IPS-20b (cell line): Measurements from ENCODE around the gene KCTD15.
A peak's percentile ranks its signal among the peaks of the same experiment; 100 is the strongest.

Experiments
- H3K27ac ChIP-seq: one replicate; pipeline ENCODE4 v1.5.1; 2013; ENCODE audit warnings: low read length
- H3K27me3 ChIP-seq: 2 replicates; pipeline ENCODE4 v1.6.1; 2013; ENCODE audit warnings: mild to moderate bottlenecking, low read length, inconsistent platforms; ENCODE audit not compliant: insufficient read depth
- H3K36me3 ChIP-seq: 2 replicates; pipeline ENCODE4 v1.6.1; 2013; ENCODE audit warnings: low read depth, mild to moderate bottlenecking, inconsistent platforms, low read length, moderate library complexity; ENCODE audit not compliant: insufficient read depth
- H3K4me1 ChIP-seq: 2 replicates; pipeline ENCODE4 v1.6.1; 2013; ENCODE audit warnings: mild to moderate bottlenecking, control low read depth, inconsistent platforms, low read length, moderate library complexity; ENCODE audit not compliant: insufficient read depth
- H3K4me3 ChIP-seq: 2 replicates; pipeline ENCODE4 v1.5.1; 2013; ENCODE audit warnings: mild to moderate bottlenecking, low read length, inconsistent platforms
- H3K9ac ChIP-seq: 2 replicates; pipeline ENCODE4 v1.6.1; 2013; ENCODE audit warnings: low read depth, mild to moderate bottlenecking, inconsistent platforms, low read length, moderate library complexity
- H3K9me3 ChIP-seq: 2 replicates; pipeline ENCODE4 v1.6.1; 2013; ENCODE audit warnings: mild to moderate bottlenecking, low read depth, low read length, inconsistent platforms; ENCODE audit not compliant: insufficient read depth

KCTD15 gene

GRCh38 chr19:33781415-33781935 lies 15.2 kb upstream of the KCTD15 start:
- Histone ChIP-seq H3K4me3 (no peak overlapping the region), H3K36me3 (no peaks in the 10 kb centered on the region), H3K4me1 (no peaks in the 10 kb centered on the region), H3K27ac (no peak overlapping the region), H3K9ac (no peak overlapping the region), H3K27me3 (peaks cover 21% of the 10 kb centered on the region; the same call in 1 of the 2 replicates), H3K9me3 (no peaks in the 10 kb centered on the region)

- Histone ChIP-seq H3K36me3 (no peaks in the 10 kb centered on the region), H3K27ac (no peak overlapping the region), H3K27me3 (peaks cover 21% of the 10 kb centered on the region; the same call in 1 of the 2 replicates), H3K9ac (no peak overlapping the region), H3K9me3 (no peaks in the 10 kb centered on the region), H3K4me1 (no peaks in the 10 kb centered on the region), H3K4me3 (no peak overlapping the region)
Measured at GRCh38 chr19:33781996-33782395, 14.7 kb upstream of the KCTD15 start.

GRCh38 chr19:33784432-33784831 lies 12.2 kb upstream of the KCTD15 start:
- Histone ChIP-seq H3K9ac (no peak overlapping the region), H3K4me1 (no peaks in the 10 kb centered on the region), H3K9me3 (no peaks in the 10 kb centered on the region), H3K27me3 (peaks cover 8% of the 10 kb centered on the region; the same call in 1 of the 2 replicates), H3K36me3 (no peaks in the 10 kb centered on the region), H3K27ac (no peak overlapping the region), H3K4me3 (no peak overlapping the region)

- Histone ChIP-seq H3K27me3 (no peaks in the 10 kb centered on the region), H3K27ac (no peak overlapping the region), H3K9me3 (no peaks in the 10 kb centered on the region), H3K9ac (no peak overlapping the region), H3K4me3 (no peak overlapping the region), H3K4me1 (no peaks in the 10 kb centered on the region), H3K36me3 (no peaks in the 10 kb centered on the region)
Measured at GRCh38 chr19:33785795-33786194, 10.9 kb upstream of the KCTD15 start.

GRCh38 chr19:33788676-33789075 lies 8.0 kb upstream of the KCTD15 start:
- Histone ChIP-seq H3K27ac (no peak overlapping the region), H3K9me3 (no peaks in the 10 kb centered on the region), H3K4me1 (no peaks in the 10 kb centered on the region), H3K9ac (no peak overlapping the region), H3K36me3 (no peaks in the 10 kb centered on the region), H3K4me3 (no peak overlapping the region), H3K27me3 (no peaks in the 10 kb centered on the region)

- Histone ChIP-seq H3K9me3 (no peaks in the 10 kb centered on the region), H3K27me3 (no peaks in the 10 kb centered on the region), H3K4me3 (no peak overlapping the region), H3K36me3 (no peaks in the 10 kb centered on the region), H3K9ac (no peak overlapping the region), H3K4me1 (peaks cover 6% of the 10 kb centered on the region; the same call in 1 of the 2 replicates), H3K27ac (no peak overlapping the region)
Measured at GRCh38 chr19:33789344-33789743, 7.3 kb upstream of the KCTD15 start.

GRCh38 chr19:33794683-33795369 lies 1.8 kb upstream of the KCTD15 start:
- Histone ChIP-seq H3K27ac (peak overlapping the region; percentile 45), H3K27me3 (no peaks in the 10 kb centered on the region; the same call in 1 of the 2 replicates), H3K4me3 (peak overlapping the region; percentile 78), H3K4me1 (peaks cover 18% of the 10 kb centered on the region), H3K9me3 (no peaks in the 10 kb centered on the region), H3K9ac (peak overlapping the region; percentile 84; the same call in 1 of the 2 replicates), H3K36me3 (peaks cover under 1% of the 10 kb centered on the region; the same call in 1 of the 2 replicates)

- Histone ChIP-seq H3K36me3 (peaks cover 8% of the 10 kb centered on the region), H3K27ac (peak overlapping the region; percentile 48), H3K4me1 (peaks cover 21% of the 10 kb centered on the region), H3K9me3 (no peaks in the 10 kb centered on the region), H3K4me3 (peak overlapping the region; percentile 78), H3K9ac (peak overlapping the region; percentile 84), H3K27me3 (no peaks in the 10 kb centered on the region; the same call in 1 of the 2 replicates)
Measured at GRCh38 chr19:33795370-33796163, 1.1 kb upstream of the KCTD15 start.

GRCh38 chr19:33797802-33798671 lies 1.4 kb downstream of the KCTD15 start:
- Histone ChIP-seq H3K36me3 (peaks cover 32% of the 10 kb centered on the region), H3K27ac (peak overlapping the region; percentile 65), H3K4me3 (peak overlapping the region; percentile 81), H3K9me3 (no peaks in the 10 kb centered on the region), H3K4me1 (peaks cover 21% of the 10 kb centered on the region), H3K27me3 (no peaks in the 10 kb centered on the region; the same call in 1 of the 2 replicates), H3K9ac (peak overlapping the region; percentile 81)

- peaks cover 39% of the 10 kb centered on the region for H3K36me3 ChIP-seq
- peak overlapping the region; percentile 81 for H3K9ac ChIP-seq
- peaks cover 21% of the 10 kb centered on the region for H3K4me1 ChIP-seq
- H3K4me3 ChIP-seq: peak overlapping the region; percentile 81
- no peak overlapping the region for H3K27ac ChIP-seq
- H3K9me3 ChIP-seq: no peaks in the 10 kb centered on the region
- no peaks in the 10 kb centered on the region; the same call in 1 of the 2 replicates for H3K27me3 ChIP-seq
Measured at GRCh38 chr19:33798681-33799111, 2.0 kb downstream of the KCTD15 start.

GRCh38 chr19:33799476-33799875 lies 2.8 kb downstream of the KCTD15 start:
- Histone ChIP-seq H3K4me3 (peak overlapping the region; percentile 81), H3K27ac (no peak overlapping the region), H3K4me1 (peaks cover 13% of the 10 kb centered on the region), H3K27me3 (no peaks in the 10 kb centered on the region; the same call in 1 of the 2 replicates), H3K36me3 (peaks cover 46% of the 10 kb centered on the region), H3K9ac (peak overlapping the region; percentile 81; the same call in 1 of the 2 replicates), H3K9me3 (no peaks in the 10 kb centered on the region)
